Kidney (tissue), 14 donors: ENCODE data around the gene SCN10A. TPM values are rescaled to one million over a fixed set of nuclear protein-coding genes. Genes with fewer than 3 reads are reported as not detected.

Source experiments
- DNase-seq, 5 donors: peaks; one replicate each; pipeline ENCODE4 v3.0.0-alpha.2; 2013 to 2020
- FAIRE-seq: peaks from 2 replicates; lab custom pipeline; 2012; peaks lifted over from hg19 to GRCh38; lab: Jason Lieb, UNC
- H3K27ac ChIP-seq, 2 donors: one replicate each; pipeline ENCODE4 v1.7.0; 2013; ENCODE audit warnings: low read depth in 2 of 2, low read length in 2 of 2, inconsistent platforms in 1 of 2
- H3K27me3 ChIP-seq: one replicate; pipeline ENCODE4 v1.7.1; 2013; ENCODE audit warnings: low read length, inconsistent platforms; ENCODE audit not compliant: control insufficient read depth, insufficient read depth
- H3K36me3 ChIP-seq, 3 donors: one replicate each; pipeline versions ENCODE4 v1.7.0 to v1.7.1; 2013; ENCODE audit warnings: low read length in 3 of 3, control low read depth in 1 of 3, inconsistent platforms in 1 of 3; ENCODE audit not compliant: insufficient read depth in 3 of 3, control insufficient read depth in 2 of 3
- H3K4me1 ChIP-seq, 3 donors: one replicate each; pipeline versions ENCODE4 v1.7.0 to v1.7.1; 2013; ENCODE audit warnings: low read length in 3 of 3, inconsistent platforms in 1 of 3, low read depth in 1 of 3; ENCODE audit not compliant: control insufficient read depth in 2 of 3, insufficient read depth in 2 of 3
- H3K4me3 ChIP-seq, 3 donors: one replicate each; pipeline versions ENCODE4 v1.7.0 to v1.8.1; 2013; ENCODE audit warnings: low read length in 3 of 3, control low read depth in 1 of 3, inconsistent platforms in 1 of 3
- H3K9ac ChIP-seq, 3 donors: one replicate each; pipeline versions ENCODE4 v1.7.0 to v1.7.1; 2013; ENCODE audit warnings: low read length in 3 of 3, control low read depth in 1 of 3, inconsistent platforms in 1 of 3
- H3K9me3 ChIP-seq, 3 donors: one replicate each; pipeline versions ENCODE4 v1.7.0 to v1.7.1; 2013; ENCODE audit warnings: low read length in 3 of 3, control low read depth in 1 of 3, inconsistent platforms in 1 of 3; ENCODE audit not compliant: control insufficient read depth in 2 of 3, insufficient read depth in 1 of 3
- CTCF ChIP-seq: IDR thresholded peaks from 3 replicates; pipeline ENCODE4 v1.5.1; 2012; ENCODE audit warnings: mild to moderate bottlenecking, moderate library complexity, borderline replicate concordance; ENCODE audit not compliant: insufficient read depth; ENCODE audit errors: extremely low read depth
- intact Hi-C: fragments of 100-400 bp; cut with DNase I; formaldehyde crosslinking; loops from one replicate; pipeline ENCODE4 v1.11.1; 2022
- polyA plus RNA-seq: library from polyadenylated mRNA; stranded (reverse); fragments of 350-450 nt; fragmentation: Illumina TruSeq; extraction: RNeasy Lipid Tissue Mini Kit (QIAGEN cat#74804); gene quantifications from one replicate; pipeline ENCODE4 v1.2.3, GENCODE V29; 2014; ENCODE audit warnings: low read depth, low replicate concordance; ENCODE audit not compliant: insufficient read depth
- total RNA-seq: library from RNA; stranded (reverse); fragmentation: NEBNext Ultra II Directional; extraction: Animal tissue kit (Norgen Biotek cat#: 25700); gene quantifications from one replicate; pipeline ENCODE4 v1.2.1, GENCODE V29; 2021
- donor health status: control.
- donor health status: control.
- donor health status: control.
- donor health status: control.
- donor health status: control.
- donor health status: DM: yes; HTN: yes; CAD: no.
- donor health status: Normal renal cell carcinoma (clear cell type).

Gene SCN10A
- total and polyA plus RNA-seq, 2 donors from 2014 or later = not detected

DNA sequence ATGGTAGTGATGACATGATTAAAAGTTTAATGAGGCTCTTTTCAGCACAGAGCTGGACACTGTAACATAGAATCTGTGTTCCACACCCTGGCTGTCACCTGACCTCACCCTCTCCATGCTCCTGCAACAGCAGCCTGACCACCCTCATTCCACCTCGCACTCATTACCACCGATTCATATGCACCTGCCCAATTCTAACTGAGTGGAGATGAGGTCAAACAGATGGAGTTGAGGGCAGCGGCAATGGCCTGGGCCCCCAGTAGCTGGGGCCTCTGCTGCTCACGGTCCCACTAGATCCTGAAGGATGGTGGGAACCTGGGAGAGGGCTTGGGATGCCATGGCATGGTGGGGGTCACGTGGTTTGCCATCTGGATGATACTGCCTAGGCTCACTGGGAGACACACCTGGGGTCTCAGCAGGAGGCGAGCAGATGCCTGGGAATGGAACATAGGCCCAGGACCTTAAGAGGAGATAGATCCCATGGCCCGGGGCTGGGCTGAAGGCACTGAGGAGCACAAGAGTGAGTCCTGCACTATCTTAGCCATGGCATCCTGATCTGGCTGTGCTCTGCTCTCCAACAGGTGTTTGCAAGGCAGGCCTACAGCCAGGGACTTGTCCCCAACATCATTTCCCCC, 167.9 kb downstream of the SCN10A start:
- DNase-seq (peak in 1 of 5 donors; percentile 20), FAIRE-seq (no peak)
- Histone ChIP-seq H3K4me3 (no peak overlapping the region), H3K9me3 (no peaks in the 10 kb centered on the region), H3K27me3 (peaks cover 2% of the 10 kb centered on the region), H3K9ac (no peak overlapping the region), H3K27ac (no peak overlapping the region), H3K36me3 (no peaks in the 10 kb centered on the region), H3K4me1 (peaks cover 0 to 14% (median 0%) of the 10 kb centered on the region in 3 donors)
- TF ChIP-seq CTCF = no peak
- intact Hi-C loops = no loop called here

DNA sequence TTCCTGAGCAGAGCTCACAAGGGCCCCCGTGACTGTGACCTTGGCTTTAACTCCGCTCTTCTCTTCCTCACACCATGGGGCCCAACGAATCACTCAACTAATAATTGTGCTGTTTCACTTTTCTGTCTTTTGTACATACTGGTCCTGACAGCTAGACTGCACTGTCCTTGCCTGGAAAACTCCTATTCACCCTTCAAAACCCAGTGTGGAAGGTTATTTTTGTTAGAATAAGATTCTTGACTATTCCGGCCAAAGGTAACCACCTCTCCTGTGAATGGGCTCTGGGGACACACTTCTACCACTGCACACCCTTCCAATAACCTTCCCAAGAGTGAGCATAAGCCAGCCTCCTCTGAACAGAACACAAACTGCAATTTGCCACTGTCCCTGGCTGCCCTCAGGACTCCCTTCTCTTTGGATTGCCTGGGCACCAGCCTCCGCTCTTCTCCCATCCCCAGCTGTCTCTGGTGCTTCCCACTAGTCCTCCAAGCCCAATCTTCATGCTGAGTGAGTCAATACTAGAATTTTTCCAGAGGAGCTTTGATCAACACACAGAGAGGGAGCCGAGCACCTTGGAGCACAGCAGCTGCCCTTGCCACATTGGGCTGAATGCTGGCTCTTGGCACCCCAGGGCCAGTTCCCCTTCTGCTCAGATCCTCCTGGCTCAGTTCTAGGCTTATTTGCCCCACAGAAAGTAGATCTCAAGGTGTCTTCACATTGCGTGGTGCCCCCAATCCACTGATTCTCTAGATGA, 168.6 kb downstream of the SCN10A start:
- intact Hi-C loops = no loop called here
- no peaks in the 10 kb centered on the region for H3K9me3 ChIP-seq
- FAIRE-seq (no peak), DNase-seq (peak in 1 of 5 donors; percentile 23)
- H3K36me3 ChIP-seq = no peaks in the 10 kb centered on the region
- peaks cover 0 to 14% (median 0%) of the 10 kb centered on the region in 3 donors for H3K4me1 ChIP-seq
- H3K4me3 ChIP-seq = no peak overlapping the region
- H3K27me3 ChIP-seq = peaks cover 2% of the 10 kb centered on the region
- H3K27ac ChIP-seq = no peak overlapping the region
- H3K9ac ChIP-seq = no peak overlapping the region
- TF ChIP-seq CTCF = no peak

Other genes starting within 250 kb of the SCN10A start
- 0.72 TPM for gene SCN5A, start 166.5 kb downstream of the SCN10A start, total RNA-seq
- gene SCN5A, start 166.5 kb downstream of the SCN10A start, polyA plus RNA-seq = 0.06 TPM
- 0.25 TPM for gene SCN11A, start 235.7 kb upstream of the SCN10A start, total RNA-seq
- gene SCN11A, start 235.7 kb upstream of the SCN10A start, polyA plus RNA-seq = 0.17 TPM
- gene WDR48, start 235.8 kb upstream of the SCN10A start, total RNA-seq = 48.3 TPM
- 21.0 TPM for gene WDR48, start 235.8 kb upstream of the SCN10A start, polyA plus RNA-seq